ENCODE results near the gene SLC13A3.

The SLC13A3 gene

DNA sequence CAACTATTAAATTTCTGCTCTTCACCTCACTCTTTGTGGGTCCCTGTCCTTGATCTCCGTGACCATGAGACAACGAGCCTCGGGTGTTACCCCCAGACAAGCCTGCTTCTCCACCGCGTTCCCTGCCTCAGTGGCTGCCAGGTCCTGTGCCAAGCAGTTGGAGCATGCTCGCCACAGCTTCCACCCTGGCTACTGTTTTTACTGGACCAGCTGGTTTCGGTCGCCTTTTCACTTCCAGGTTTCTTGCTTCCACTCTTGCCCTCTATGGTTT, 32.3 kb upstream of the SLC13A3 start:
- peaks cover 7% of the 10 kb centered on the region for H3K79me1 ChIP-seq (ENCODE audit: low read depth, low read length)
- H3K4ac ChIP-seq (ENCODE audit: low read length): no peak overlapping the region
- DNase-seq (ENCODE audit: low spot score): no peak
- peak overlapping the region; percentile 56 for H3K4me2 ChIP-seq (ENCODE audit: insufficient read depth, low read length, poor library complexity, severe bottlenecking)
- H2BK120ac ChIP-seq (ENCODE audit: low read depth, low read length): no peak overlapping the region
- no peak overlapping the region for H3K9ac ChIP-seq (ENCODE audit: low read depth, low read length, poor library complexity)
- H3K36me3 ChIP-seq (replicated peaks in 1 of 2; ENCODE audit: control insufficient read depth in 2 of 2, insufficient read depth in 2 of 2, low read length in 2 of 2): peaks cover 13 to 45% of the 10 kb centered on the region in 2 donors
- H3K23ac ChIP-seq (ENCODE audit: low read depth, low read length, poor library complexity): no peak overlapping the region
- H4K8ac ChIP-seq (ENCODE audit: low read depth, low read length): no peak overlapping the region
- H2BK15ac ChIP-seq (ENCODE audit: low read length): no peak overlapping the region
- H3K4me1 ChIP-seq (ENCODE audit: control insufficient read depth in 2 of 2, insufficient read depth in 1 of 2, low read depth in 1 of 2, low read length in 2 of 2): peaks cover 18 to 21% of the 10 kb centered on the region in 2 donors
- no peak overlapping the region for H2BK5ac ChIP-seq (ENCODE audit: low read length)
- H3K9me3 ChIP-seq (replicated peaks in 1 of 2; ENCODE audit: control insufficient read depth in 2 of 2, insufficient read depth in 1 of 2, low read depth in 1 of 2, low read length in 2 of 2): no peaks in the 10 kb centered on the region
- no peak overlapping the region for H2BK12ac ChIP-seq (ENCODE audit: low read length)
- no CpG with 5 or more reads among the region's 8 CpGs for WGBS, 2 donors (ENCODE audit: extremely low coverage in 2 of 2, insufficient read length in 2 of 2, insufficient replicate concordance in 1 of 2)
- H4K91ac ChIP-seq (ENCODE audit: low read depth, low read length, poor library complexity): no peak overlapping the region
- H3K18ac ChIP-seq (ENCODE audit: low read length): peak overlapping the region; percentile 55
- H3K4me3 ChIP-seq (ENCODE audit: low read length in 2 of 2): peak overlapping the region in 1 of 2 donors; percentile 68
- no peak overlapping the region for H2AFZ ChIP-seq (ENCODE audit: low read length)
- H3K27ac ChIP-seq (replicated peaks; ENCODE audit: low read length): peak overlapping the region; percentile 64
- no peak overlapping the region for H3K14ac ChIP-seq (ENCODE audit: low read length)
- no peaks in the 10 kb centered on the region for H3K27me3 ChIP-seq (ENCODE audit: control insufficient read depth in 3 of 3, insufficient read depth in 3 of 3, low read depth in 1 of 3, low read length in 3 of 3)
- no peak overlapping the region for H2AK5ac ChIP-seq (ENCODE audit: low read depth, low read length)

- H3K4me1 ChIP-seq (ENCODE audit: control insufficient read depth in 2 of 2, insufficient read depth in 1 of 2, low read depth in 1 of 2, low read length in 2 of 2): peaks cover 18 to 20% of the 10 kb centered on the region in 2 donors
- H3K79me1 ChIP-seq (ENCODE audit: low read depth, low read length): peaks cover 5% of the 10 kb centered on the region
- H2AFZ ChIP-seq (ENCODE audit: low read length): no peak overlapping the region
- DNase-seq (ENCODE audit: low spot score): no peak
- no peak overlapping the region for H2AK5ac ChIP-seq (ENCODE audit: low read depth, low read length)
- H3K36me3 ChIP-seq (replicated peaks in 1 of 2; ENCODE audit: control insufficient read depth in 2 of 2, insufficient read depth in 2 of 2, low read length in 2 of 2): peaks cover 13 to 45% of the 10 kb centered on the region in 2 donors
- no peak overlapping the region for H3K4me3 ChIP-seq (ENCODE audit: low read length in 2 of 2)
- H3K27me3 ChIP-seq (ENCODE audit: control insufficient read depth in 3 of 3, insufficient read depth in 3 of 3, low read depth in 1 of 3, low read length in 3 of 3): no peaks in the 10 kb centered on the region
- no peak overlapping the region for H2BK5ac ChIP-seq (ENCODE audit: low read length)
- no peak overlapping the region for H3K27ac ChIP-seq (replicated peaks; ENCODE audit: low read length)
- H3K4me2 ChIP-seq (ENCODE audit: insufficient read depth, low read length, poor library complexity, severe bottlenecking): peak overlapping the region; percentile 56
- no peak overlapping the region for H3K23ac ChIP-seq (ENCODE audit: low read depth, low read length, poor library complexity)
- H3K9me3 ChIP-seq (replicated peaks in 1 of 2; ENCODE audit: control insufficient read depth in 2 of 2, insufficient read depth in 1 of 2, low read depth in 1 of 2, low read length in 2 of 2): no peaks in the 10 kb centered on the region
- H3K9ac ChIP-seq (ENCODE audit: low read depth, low read length, poor library complexity): no peak overlapping the region
- H4K91ac ChIP-seq (ENCODE audit: low read depth, low read length, poor library complexity): no peak overlapping the region
- WGBS, 2 donors (ENCODE audit: extremely low coverage in 2 of 2, insufficient read length in 2 of 2, insufficient replicate concordance in 1 of 2): no CpG with 5 or more reads among the region's 12 CpGs
- no peak overlapping the region for H3K4ac ChIP-seq (ENCODE audit: low read length)
- no peak overlapping the region for H2BK15ac ChIP-seq (ENCODE audit: low read length)
- no peak overlapping the region for H4K8ac ChIP-seq (ENCODE audit: low read depth, low read length)
- H3K14ac ChIP-seq (ENCODE audit: low read length): no peak overlapping the region
- H2BK12ac ChIP-seq (ENCODE audit: low read length): no peak overlapping the region
- H2BK120ac ChIP-seq (ENCODE audit: low read depth, low read length): no peak overlapping the region
- H3K18ac ChIP-seq (ENCODE audit: low read length): no peak overlapping the region
These were observed 31.9 kb upstream of the SLC13A3 start for GRCh38 chr20:46683011-46683667.

GRCh38 chr20:46682063-46682821, 31.0 kb upstream of the SLC13A3 start:
- no peaks in the 10 kb centered on the region for H3K27me3 ChIP-seq (ENCODE audit: control insufficient read depth in 3 of 3, insufficient read depth in 3 of 3, low read depth in 1 of 3, low read length in 3 of 3)
- DNase-seq (ENCODE audit: low spot score): no peak
- H2AFZ ChIP-seq (ENCODE audit: low read length): no peak overlapping the region
- H3K27ac ChIP-seq (replicated peaks; ENCODE audit: low read length): no peak overlapping the region
- H2BK120ac ChIP-seq (ENCODE audit: low read depth, low read length): no peak overlapping the region
- H4K8ac ChIP-seq (ENCODE audit: low read depth, low read length): no peak overlapping the region
- H3K23ac ChIP-seq (ENCODE audit: low read depth, low read length, poor library complexity): no peak overlapping the region
- peaks cover 16 to 18% of the 10 kb centered on the region in 2 donors for H3K4me1 ChIP-seq (ENCODE audit: control insufficient read depth in 2 of 2, insufficient read depth in 1 of 2, low read depth in 1 of 2, low read length in 2 of 2)
- H3K4me2 ChIP-seq (ENCODE audit: insufficient read depth, low read length, poor library complexity, severe bottlenecking): no peak overlapping the region
- no peaks in the 10 kb centered on the region for H3K9me3 ChIP-seq (replicated peaks in 1 of 2; ENCODE audit: control insufficient read depth in 2 of 2, insufficient read depth in 1 of 2, low read depth in 1 of 2, low read length in 2 of 2)
- H3K9ac ChIP-seq (ENCODE audit: low read depth, low read length, poor library complexity): no peak overlapping the region
- no peak overlapping the region for H3K14ac ChIP-seq (ENCODE audit: low read length)
- peaks cover 5% of the 10 kb centered on the region for H3K79me1 ChIP-seq (ENCODE audit: low read depth, low read length)
- no peak overlapping the region for H3K18ac ChIP-seq (ENCODE audit: low read length)
- no peak overlapping the region for H2BK12ac ChIP-seq (ENCODE audit: low read length)
- no peak overlapping the region for H3K4me3 ChIP-seq (ENCODE audit: low read length in 2 of 2)
- no peak overlapping the region for H2AK5ac ChIP-seq (ENCODE audit: low read depth, low read length)
- WGBS, 2 donors (ENCODE audit: extremely low coverage in 2 of 2, insufficient read length in 2 of 2, insufficient replicate concordance in 1 of 2): no CpG with 5 or more reads among the region's 9 CpGs
- H3K36me3 ChIP-seq (replicated peaks in 1 of 2; ENCODE audit: control insufficient read depth in 2 of 2, insufficient read depth in 2 of 2, low read length in 2 of 2): peaks cover 13 to 45% of the 10 kb centered on the region in 2 donors
- H3K4ac ChIP-seq (ENCODE audit: low read length): no peak overlapping the region
- H4K91ac ChIP-seq (ENCODE audit: low read depth, low read length, poor library complexity): no peak overlapping the region
- H2BK15ac ChIP-seq (ENCODE audit: low read length): no peak overlapping the region
- H2BK5ac ChIP-seq (ENCODE audit: low read length): no peak overlapping the region

DNA sequence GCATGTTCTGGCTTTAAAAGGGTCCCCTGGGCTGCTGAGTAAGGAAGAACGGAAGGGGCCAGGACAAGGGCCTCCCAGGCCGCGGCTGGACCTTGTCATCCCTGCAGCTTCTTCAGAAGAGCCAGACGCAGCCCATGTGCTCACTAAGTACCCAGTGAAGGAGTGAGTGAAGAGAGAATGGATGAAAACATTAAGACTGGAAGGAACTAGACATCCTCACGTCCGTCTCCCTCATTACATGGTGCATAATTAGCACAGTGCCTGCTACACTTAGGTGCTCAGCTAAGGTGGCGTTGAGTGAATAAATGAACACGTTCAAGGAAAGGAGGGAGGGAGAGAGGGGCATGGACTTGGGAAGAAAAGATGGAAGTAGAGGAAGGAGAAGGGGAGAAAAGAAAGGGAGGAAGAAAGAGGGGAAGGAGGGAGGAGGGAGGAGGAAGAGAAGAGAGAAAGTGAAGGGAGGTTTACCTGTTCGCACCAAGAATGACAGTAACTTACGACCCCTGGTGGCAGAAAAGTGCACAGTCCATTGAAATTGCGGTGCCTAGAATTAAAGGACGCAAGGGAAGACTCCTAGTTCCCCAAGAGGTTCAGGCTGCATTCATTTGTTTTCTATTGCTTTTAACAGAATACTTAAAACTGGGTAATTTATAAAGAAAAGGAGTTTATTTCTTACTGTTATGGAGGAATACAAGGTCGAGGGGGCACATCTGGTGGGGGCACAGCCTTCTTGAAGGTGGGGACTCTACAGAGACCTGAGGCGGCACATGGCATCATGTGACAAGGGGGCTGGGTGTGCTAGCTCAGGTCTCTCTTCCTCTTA, 30.0 kb upstream of the SLC13A3 start:
- peak; percentile 67 for DNase-seq (ENCODE audit: low spot score)
- Histone ChIP-seq H2BK15ac (ENCODE audit: low read length) (no peak overlapping the region), H4K8ac (ENCODE audit: low read depth, low read length) (no peak overlapping the region), H2AK5ac (ENCODE audit: low read depth, low read length) (no peak overlapping the region), H3K27ac (replicated peaks; ENCODE audit: low read length) (no peak overlapping the region), H3K14ac (ENCODE audit: low read length) (no peak overlapping the region), H3K4me3 (ENCODE audit: low read length in 2 of 2) (no peak overlapping the region), H3K36me3 (replicated peaks in 1 of 2; ENCODE audit: control insufficient read depth in 2 of 2, insufficient read depth in 2 of 2, low read length in 2 of 2) (peaks cover 8 to 35% of the 10 kb centered on the region in 2 donors), H2BK120ac (ENCODE audit: low read depth, low read length) (no peak overlapping the region), H2BK5ac (ENCODE audit: low read length) (no peak overlapping the region), H3K4ac (ENCODE audit: low read length) (no peak overlapping the region), H3K79me1 (ENCODE audit: low read depth, low read length) (peaks cover 5% of the 10 kb centered on the region), H3K23ac (ENCODE audit: low read depth, low read length, poor library complexity) (no peak overlapping the region), H2AFZ (ENCODE audit: low read length) (no peak overlapping the region), H3K9me3 (replicated peaks in 1 of 2; ENCODE audit: control insufficient read depth in 2 of 2, insufficient read depth in 1 of 2, low read depth in 1 of 2, low read length in 2 of 2) (no peaks in the 10 kb centered on the region), H3K4me2 (ENCODE audit: insufficient read depth, low read length, poor library complexity, severe bottlenecking) (no peak overlapping the region), H4K91ac (ENCODE audit: low read depth, low read length, poor library complexity) (no peak overlapping the region), H3K18ac (ENCODE audit: low read length) (no peak overlapping the region), H3K9ac (ENCODE audit: low read depth, low read length, poor library complexity) (no peak overlapping the region), H2BK12ac (ENCODE audit: low read length) (no peak overlapping the region), H3K4me1 (ENCODE audit: control insufficient read depth in 2 of 2, insufficient read depth in 1 of 2, low read depth in 1 of 2, low read length in 2 of 2) (peaks cover 15 to 18% of the 10 kb centered on the region in 2 donors), H3K27me3 (ENCODE audit: control insufficient read depth in 3 of 3, insufficient read depth in 3 of 3, low read depth in 1 of 3, low read length in 3 of 3) (no peaks in the 10 kb centered on the region)
- no CpG with 5 or more reads among the region's 14 CpGs for WGBS, 2 donors (ENCODE audit: extremely low coverage in 2 of 2, insufficient read length in 2 of 2, insufficient replicate concordance in 1 of 2)

All from neuronal stem cell (in vitro differentiated cells).